Measurements from ENCODE around the gene LAPTM5.

Gene LAPTM5

GRCh38 chr1:30715216-30715615 lies 42.4 kb downstream of the LAPTM5 start:
- DNase-seq (ENCODE audit: low read depth, low spot score): no peak

GRCh38 chr1:30714536-30715090 lies 43.0 kb downstream of the LAPTM5 start:
- DNase-seq (ENCODE audit: low read depth, low spot score): no peak

- DNase-seq (ENCODE audit: low read depth, low spot score): no peak
These were observed 43.5 kb downstream of the LAPTM5 start for GRCh38 chr1:30714025-30714424.

- DNase-seq (ENCODE audit: low read depth, low spot score): no peak
These were observed 44.3 kb downstream of the LAPTM5 start for GRCh38 chr1:30713311-30713710.

GRCh38 chr1:30712583-30712982 lies 45.0 kb downstream of the LAPTM5 start:
- no peak for DNase-seq (ENCODE audit: low read depth, low spot score)

GRCh38 chr1:30710407-30710806 lies 47.2 kb downstream of the LAPTM5 start:
- no peak for DNase-seq (ENCODE audit: low read depth, low spot score)

- no peak for DNase-seq (ENCODE audit: low read depth, low spot score)
These were observed 49.2 kb downstream of the LAPTM5 start for GRCh38 chr1:30708361-30708728.

GRCh38 chr1:30707412-30708360 lies 49.9 kb downstream of the LAPTM5 start:
- no peak for DNase-seq (ENCODE audit: low read depth, low spot score)

GRCh38 chr1:30706528-30706927 lies 51.0 kb downstream of the LAPTM5 start:
- DNase-seq (ENCODE audit: low read depth, low spot score): no peak

GRCh38 chr1:30705698-30706097 lies 51.9 kb downstream of the LAPTM5 start:
- DNase-seq (ENCODE audit: low read depth, low spot score): no peak

GRCh38 chr1:30704765-30705509 lies 52.6 kb downstream of the LAPTM5 start:
- no peak for DNase-seq (ENCODE audit: low read depth, low spot score)

- no peak for DNase-seq (ENCODE audit: low read depth, low spot score)
These were observed 53.3 kb downstream of the LAPTM5 start for GRCh38 chr1:30704271-30704670.

GRCh38 chr1:30702823-30703222 lies 54.8 kb downstream of the LAPTM5 start:
- DNase-seq (ENCODE audit: low read depth, low spot score): no peak

GRCh38 chr1:30701258-30701633 lies 56.3 kb downstream of the LAPTM5 start:
- DNase-seq (ENCODE audit: low read depth, low spot score): no peak

- DNase-seq (ENCODE audit: low read depth, low spot score): no peak
These were observed 56.9 kb downstream of the LAPTM5 start for GRCh38 chr1:30700528-30701257.

GRCh38 chr1:30699762-30700161 lies 57.8 kb downstream of the LAPTM5 start:
- DNase-seq (ENCODE audit: low read depth, low spot score): no peak

GRCh38 chr1:30698401-30698981 lies 59.1 kb downstream of the LAPTM5 start:
- DNase-seq (ENCODE audit: low read depth, low spot score): no peak

- no peak for DNase-seq (ENCODE audit: low read depth, low spot score)
These were observed 59.8 kb downstream of the LAPTM5 start for GRCh38 chr1:30697571-30698376.

- no peak for DNase-seq (ENCODE audit: low read depth, low spot score)
These were observed 60.7 kb downstream of the LAPTM5 start for GRCh38 chr1:30696831-30697230.

GRCh38 chr1:30695439-30695841 lies 62.1 kb downstream of the LAPTM5 start:
- no peak for DNase-seq (ENCODE audit: low read depth, low spot score)
